HG03521 (cell line): Measurements from ENCODE around the gene RAB18.
"Not testable (repeated sequence)": the region's sequence is repeated elsewhere in the genome, so short reads cannot be mapped to it uniquely, and the experiment has no call there.

Experiments
- ATAC-seq: cut with Tn5 transposase; IDR thresholded peaks from one replicate; pipeline ENCODE4 v1.9.1; 2021; ENCODE audit warnings: mild to moderate bottlenecking, moderate library complexity; ENCODE audit not compliant: unreplicated experiment

Gene RAB18

GRCh38 chr10:27503498-27504006, 552 bp upstream of the RAB18 start:
- no peak for ATAC-seq

GRCh38 chr10:27504808-27505460, 830 bp downstream of the RAB18 start:
- no peak for ATAC-seq

GRCh38 chr10:27505537-27505936, 1.4 kb downstream of the RAB18 start:
- ATAC-seq, result not testable (repeated sequence)

GRCh38 chr10:27506280-27506679, 2.2 kb downstream of the RAB18 start:
- no peak for ATAC-seq

- no peak for ATAC-seq
These were observed 8.4 kb downstream of the RAB18 start for GRCh38 chr10:27512548-27512947.

- ATAC-seq, result no peak
These were observed 9.5 kb downstream of the RAB18 start for GRCh38 chr10:27513451-27514191.

GRCh38 chr10:27514243-27514642, 10.1 kb downstream of the RAB18 start:
- no peak for ATAC-seq

GRCh38 chr10:27518261-27518660, 14.2 kb downstream of the RAB18 start:
- no peak for ATAC-seq

GRCh38 chr10:27525819-27526218, 21.7 kb downstream of the RAB18 start:
- no peak for ATAC-seq

- no peak for ATAC-seq
These were observed 22.1 kb downstream of the RAB18 start for GRCh38 chr10:27526242-27526641.

- ATAC-seq, result no peak
These were observed 23.7 kb downstream of the RAB18 start for GRCh38 chr10:27527666-27528295.

GRCh38 chr10:27529010-27529783, 25.1 kb downstream of the RAB18 start:
- no peak for ATAC-seq

- ATAC-seq, result no peak
These were observed 26.4 kb downstream of the RAB18 start for GRCh38 chr10:27530477-27530876.

GRCh38 chr10:27531336-27531847, 27.3 kb downstream of the RAB18 start:
- no peak for ATAC-seq

- no peak for ATAC-seq
These were observed 30.1 kb downstream of the RAB18 start for GRCh38 chr10:27534161-27534700.

GRCh38 chr10:27535317-27535716, 31.2 kb downstream of the RAB18 start:
- ATAC-seq, result no peak

- no peak for ATAC-seq
These were observed 32.3 kb downstream of the RAB18 start for GRCh38 chr10:27536437-27536836.

- no peak for ATAC-seq
These were observed 33.1 kb downstream of the RAB18 start for GRCh38 chr10:27537166-27537565.

- no peak for ATAC-seq
These were observed 33.7 kb downstream of the RAB18 start for GRCh38 chr10:27537787-27538186.

GRCh38 chr10:27540672-27541071, 36.6 kb downstream of the RAB18 start:
- no peak for ATAC-seq
